HCT116 (cell line): ENCODE data around the gene PTPN1. TPM values are rescaled to one million over a fixed set of nuclear protein-coding genes. Genes with fewer than 3 reads are reported as not detected.

Experiments
- ATAC-seq: fragments of 200-7000 bp; cut with Tn5 transposase; 2 replicates; pipeline ENCODE4 v1.9.1; 2020; ENCODE audit warnings: mild to moderate bottlenecking, moderate library complexity
- BruUV-seq: library from RNA; stranded (reverse); fragments of 400-500 nt; replicated peaks from 2 replicates; lab custom pipeline; 2021; lab: Mats Ljungman, UMichigan
- CTCF ChIA-PET: fragments of 300-600 bp; sonication (Branson Sonifier 250); formaldehyde crosslinking; loops from one replicate; lab custom pipeline; 2021; ENCODE audit warnings: antibody characterized with exemption; lab: Charles Lee
- POLR2A ChIA-PET: fragments of 300-600, 350-600 bp; sonication (Branson Sonifier 250); formaldehyde crosslinking; loops from one replicate; lab custom pipeline; 2021; ENCODE audit warnings: antibody characterized with exemption; lab: Charles Lee
- RAD21 ChIA-PET, 2 experiments: fragments of 300-600 bp; sonication (Branson Sonifier 250); formaldehyde crosslinking; loops; one replicate each; lab custom pipeline; 2023; ENCODE audit warnings: low total read pairs in 2 of 2; ENCODE audit not compliant: uncharacterized antibody in 2 of 2, unreplicated experiment in 2 of 2, low non-redundant PET in 1 of 2; lab: Charles Lee
- DNase-seq: peaks from one replicate; pipeline ENCODE4 v3.0.0-alpha.2; 2010; ENCODE audit warnings: low read depth, low spot score
- H2AFZ ChIP-seq: fragments of 200-600 bp; shearing (Covaris generic), sonication (generic); 2 replicates; pipeline ENCODE4 v1.6.1; 2017; ENCODE audit warnings: low read depth, mixed run types, mixed read lengths, antibody characterized with exemption, low read length; ENCODE audit not compliant: poor library complexity, severe bottlenecking
- H3K27ac ChIP-seq: 2 replicates; pipeline ENCODE4 v1.5.1; 2012; ENCODE audit warnings: low read depth, low read length
- H3K27me3 ChIP-seq: fragments of 200-600 bp; sonication (generic); 2 replicates; pipeline ENCODE4 v1.6.1; 2016; ENCODE audit warnings: mixed run types, low read length, mixed read lengths; ENCODE audit not compliant: insufficient read depth
- H3K36me3 ChIP-seq, 2 experiments: fragments of 200-500 bp in 1 of 2; fragments of 200-600 bp in 1 of 2; sonication (Bioruptor generic) in 1 of 2; sonication (generic) in 1 of 2; 2 replicates each; pipeline versions ENCODE4 v1.5.1 to v1.6.1; 2014 to 2016; ENCODE audit warnings: low read length in 2 of 2, inconsistent platforms in 1 of 2, mixed read lengths in 1 of 2, mixed run types in 1 of 2; ENCODE audit not compliant: insufficient read depth in 2 of 2, control insufficient read depth in 1 of 2
- H3K4me1 ChIP-seq, 2 experiments: fragments of 200-600 bp in 1 of 2; sonication (generic) in 1 of 2; 2 replicates each; pipeline versions ENCODE4 v1.5.1 to v1.6.1; 2012 to 2017; ENCODE audit warnings: low read length in 2 of 2, inconsistent platforms in 1 of 2, mild to moderate bottlenecking in 1 of 2, mixed read lengths in 1 of 2, mixed run types in 1 of 2, moderate library complexity in 1 of 2; ENCODE audit not compliant: insufficient read depth in 2 of 2, control insufficient read depth in 1 of 2
- H3K4me2 ChIP-seq: fragments of 200-600 bp; sonication (generic); 2 replicates; pipeline ENCODE4 v1.6.1; 2017; ENCODE audit warnings: mixed run types, low read length, mixed read lengths
- H3K4me3 ChIP-seq, 2 experiments: fragments of 200-600 bp in 1 of 2; sonication (generic) in 1 of 2; replicated peaks in 1 of 2; 2 replicates each; pipeline ENCODE4 v1.5.1; 2011 to 2016; ENCODE audit warnings: low read length in 2 of 2, control low read depth in 1 of 2, low read depth in 1 of 2, mild to moderate bottlenecking in 1 of 2, mixed read lengths in 1 of 2, mixed run types in 1 of 2
- H3K79me2 ChIP-seq: fragments of 200-600 bp; sonication (generic); 2 replicates; pipeline ENCODE4 v1.6.1; 2017; ENCODE audit warnings: mild to moderate bottlenecking, mixed run types, low read length, moderate library complexity, mixed read lengths; ENCODE audit not compliant: insufficient read depth
- H3K9ac ChIP-seq: fragments of 200-600 bp; sonication (generic); 2 replicates; pipeline ENCODE4 v1.6.1; 2016; ENCODE audit warnings: low read length, mixed read lengths
- H3K9me2 ChIP-seq: fragments of 200-600 bp; sonication (generic), shearing (Covaris generic); 2 replicates; pipeline ENCODE4 v1.6.1; 2017; ENCODE audit warnings: mixed run types, mild to moderate bottlenecking, moderate library complexity; ENCODE audit not compliant: insufficient read depth
- H3K9me3 ChIP-seq, 2 experiments: fragments of 200-500 bp in 1 of 2; fragments of 200-600 bp in 1 of 2; sonication (Bioruptor generic) in 1 of 2; sonication (generic) in 1 of 2; 2 replicates each; pipeline ENCODE4 v1.6.1; 2014 to 2017; ENCODE audit warnings: low read length in 2 of 2, mixed read lengths in 2 of 2, inconsistent platforms in 1 of 2, low read depth in 1 of 2, mild to moderate bottlenecking in 1 of 2, mixed run types in 1 of 2, moderate library complexity in 1 of 2; ENCODE audit not compliant: control insufficient read depth in 1 of 2, insufficient read depth in 1 of 2
- H4K20me1 ChIP-seq: fragments of 200-600 bp; sonication (generic), shearing (Covaris generic); 2 replicates; pipeline ENCODE4 v1.6.1; 2017; ENCODE audit warnings: mixed run types, mild to moderate bottlenecking, moderate library complexity; ENCODE audit not compliant: insufficient read depth
- EGR1 ChIP-seq: IDR thresholded peaks from 2 replicates; pipeline ENCODE4 v1.6.1; 2012; ENCODE audit warnings: low read depth
- FOSL1 ChIP-seq: IDR thresholded peaks from 2 replicates; pipeline ENCODE4 v1.6.1; 2012; ENCODE audit warnings: low read depth
- SIN3A ChIP-seq: IDR thresholded peaks from 2 replicates; pipeline ENCODE4 v1.6.1; 2012; ENCODE audit warnings: low read depth
- SP1 ChIP-seq: IDR thresholded peaks from 2 replicates; pipeline ENCODE4 v1.6.1; 2012; ENCODE audit warnings: low read depth
- ZFX ChIP-seq: fragments of 450-650 bp; IDR thresholded peaks from 2 replicates; pipeline ENCODE4 v1.6.1; 2017
- ZNF274 ChIP-seq: fragments of 200-500 bp; sonication (Bioruptor generic); IDR thresholded peaks from 2 replicates; pipeline ENCODE4 v1.6.1; 2014; ENCODE audit warnings: mild to moderate bottlenecking, low read depth, low read length, inconsistent platforms
- intact Hi-C: fragments of 100-400 bp; cut with micrococcal nuclease; formaldehyde crosslinking; loops from 2 replicates; pipeline ENCODE4 v1.10.0; 2022
- total RNA-seq: library from RNA; stranded (reverse); gene quantifications from one replicate; pipeline ENCODE4 v1.2.1, GENCODE V29; 2021; ENCODE audit not compliant: unreplicated experiment
- TF ChIP-seq, protein P1 (sequence below): IDR thresholded peaks from 2 replicates; pipeline ENCODE4 v1.6.1; 2012; ENCODE audit warnings: low read depth

Gene PTPN1
- total RNA-seq, 1 experiment from 2014 or later = 47.5 TPM

- TF ChIP-seq, protein P1, sequence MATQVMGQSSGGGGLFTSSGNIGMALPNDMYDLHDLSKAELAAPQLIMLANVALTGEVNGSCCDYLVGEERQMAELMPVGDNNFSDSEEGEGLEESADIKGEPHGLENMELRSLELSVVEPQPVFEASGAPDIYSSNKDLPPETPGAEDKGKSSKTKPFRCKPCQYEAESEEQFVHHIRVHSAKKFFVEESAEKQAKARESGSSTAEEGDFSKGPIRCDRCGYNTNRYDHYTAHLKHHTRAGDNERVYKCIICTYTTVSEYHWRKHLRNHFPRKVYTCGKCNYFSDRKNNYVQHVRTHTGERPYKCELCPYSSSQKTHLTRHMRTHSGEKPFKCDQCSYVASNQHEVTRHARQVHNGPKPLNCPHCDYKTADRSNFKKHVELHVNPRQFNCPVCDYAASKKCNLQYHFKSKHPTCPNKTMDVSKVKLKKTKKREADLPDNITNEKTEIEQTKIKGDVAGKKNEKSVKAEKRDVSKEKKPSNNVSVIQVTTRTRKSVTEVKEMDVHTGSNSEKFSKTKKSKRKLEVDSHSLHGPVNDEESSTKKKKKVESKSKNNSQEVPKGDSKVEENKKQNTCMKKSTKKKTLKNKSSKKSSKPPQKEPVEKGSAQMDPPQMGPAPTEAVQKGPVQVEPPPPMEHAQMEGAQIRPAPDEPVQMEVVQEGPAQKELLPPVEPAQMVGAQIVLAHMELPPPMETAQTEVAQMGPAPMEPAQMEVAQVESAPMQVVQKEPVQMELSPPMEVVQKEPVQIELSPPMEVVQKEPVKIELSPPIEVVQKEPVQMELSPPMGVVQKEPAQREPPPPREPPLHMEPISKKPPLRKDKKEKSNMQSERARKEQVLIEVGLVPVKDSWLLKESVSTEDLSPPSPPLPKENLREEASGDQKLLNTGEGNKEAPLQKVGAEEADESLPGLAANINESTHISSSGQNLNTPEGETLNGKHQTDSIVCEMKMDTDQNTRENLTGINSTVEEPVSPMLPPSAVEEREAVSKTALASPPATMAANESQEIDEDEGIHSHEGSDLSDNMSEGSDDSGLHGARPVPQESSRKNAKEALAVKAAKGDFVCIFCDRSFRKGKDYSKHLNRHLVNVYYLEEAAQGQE = no peak
- TF ChIP-seq FOSL1 = no peak
- TF ChIP-seq SP1 = no peak
- no peak for TF ChIP-seq ZFX
- no peak for TF ChIP-seq SIN3A
- TF ChIP-seq ZNF274 = no peak
- TF ChIP-seq EGR1 = no peak
- Histone ChIP-seq H3K79me2 (peaks cover 98% of the 10 kb centered on the region), H3K4me2 (no peak overlapping the region), H3K9me2 (no peaks in the 10 kb centered on the region), H3K4me3 (no peak overlapping the region), H4K20me1 (no peaks in the 10 kb centered on the region), H3K27me3 (no peaks in the 10 kb centered on the region), H3K36me3 (no peaks in the 10 kb centered on the region), H3K9ac (no peak overlapping the region), H3K4me1 (peaks cover 35 to 47% of the 10 kb centered on the region in 2 experiments), H3K9me3 (no peaks in the 10 kb centered on the region), H2AFZ (no peak overlapping the region), H3K27ac (no peak overlapping the region)
- ChIA-PET CTCF (no interaction called here), POLR2A (interaction anchor here (1.5 to 1.8 kb wide), 2 partner anchors 14 kb away, joined by 3 to 5 read pairs; no protein-coding TSS in a partner anchor), RAD21 (no interaction called here)
- DNase-seq (no peak), ATAC-seq (no peak)
- intact Hi-C loops = loop anchor here (5.0 kb wide), 1 partner anchor 43 kb away; the partner anchor contains the start of gene PTPN1
- no TSS peak for BruUV-seq
Observed at GRCh38 chr20:50554694-50555579, 44.8 kb downstream of the PTPN1 start.
